Measurements from ENCODE around the gene SNRNP25.
"Not testable (repeated sequence)": the region's sequence is repeated elsewhere in the genome, so short reads cannot be mapped to it uniquely, and the experiment has no call there.

Gene SNRNP25

DNA sequence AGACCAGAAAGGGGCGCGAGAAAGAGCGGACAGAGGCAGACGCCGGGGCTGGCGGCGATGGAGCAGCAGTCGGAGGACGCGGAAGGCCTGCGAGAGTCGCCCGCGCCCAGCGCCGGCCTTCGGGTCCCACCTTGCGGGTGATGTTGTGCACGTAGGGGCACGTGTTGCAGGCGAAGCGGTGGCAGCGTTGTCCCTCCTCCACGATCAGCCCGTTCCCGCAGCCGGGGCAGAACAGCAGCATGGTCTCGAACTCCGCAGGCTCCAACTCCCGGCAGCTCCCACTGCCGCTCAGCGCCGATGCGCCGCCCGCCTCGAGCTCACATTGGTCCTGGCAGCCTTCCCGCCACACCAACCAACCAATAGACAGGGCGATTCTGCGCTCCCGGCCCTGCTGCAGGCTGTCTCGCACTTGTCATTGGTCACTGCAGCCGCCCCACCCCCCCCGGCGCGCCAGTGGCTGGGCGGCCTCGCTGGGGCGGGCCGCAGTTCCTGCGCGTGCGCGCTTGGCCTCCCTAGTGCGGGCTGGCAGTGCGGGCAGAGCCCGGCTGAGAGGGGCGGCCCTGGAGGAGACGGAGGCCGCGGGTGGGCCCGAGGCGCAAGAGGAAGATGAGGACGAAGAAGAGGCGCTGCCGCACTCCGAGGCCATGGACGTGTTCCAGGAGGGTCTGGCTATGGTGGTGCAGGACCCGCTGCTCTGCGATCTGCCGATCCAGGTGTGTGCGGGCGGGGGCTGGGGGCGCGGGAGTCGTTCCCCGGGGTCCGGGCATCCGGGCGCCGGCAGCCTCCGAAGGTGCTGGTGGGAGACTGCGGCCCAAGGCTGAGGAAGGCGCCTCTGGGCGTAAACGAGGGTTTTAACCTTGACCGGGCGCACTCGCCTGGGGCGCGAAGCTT, at the start of gene SNRNP25, which contains the start of gene POLR3K:
TSS of gene SNRNP25 (plus strand) at position 483 of the 891 bp plus-strand sequence. CDS start at position 672, 189 bp downstream.
TSS of gene POLR3K (minus strand) at position 263 of the 891 bp plus-strand sequence. CDS start at position 241, 22 bp downstream.
- peak; percentile 99 for DNase-seq

DNA sequence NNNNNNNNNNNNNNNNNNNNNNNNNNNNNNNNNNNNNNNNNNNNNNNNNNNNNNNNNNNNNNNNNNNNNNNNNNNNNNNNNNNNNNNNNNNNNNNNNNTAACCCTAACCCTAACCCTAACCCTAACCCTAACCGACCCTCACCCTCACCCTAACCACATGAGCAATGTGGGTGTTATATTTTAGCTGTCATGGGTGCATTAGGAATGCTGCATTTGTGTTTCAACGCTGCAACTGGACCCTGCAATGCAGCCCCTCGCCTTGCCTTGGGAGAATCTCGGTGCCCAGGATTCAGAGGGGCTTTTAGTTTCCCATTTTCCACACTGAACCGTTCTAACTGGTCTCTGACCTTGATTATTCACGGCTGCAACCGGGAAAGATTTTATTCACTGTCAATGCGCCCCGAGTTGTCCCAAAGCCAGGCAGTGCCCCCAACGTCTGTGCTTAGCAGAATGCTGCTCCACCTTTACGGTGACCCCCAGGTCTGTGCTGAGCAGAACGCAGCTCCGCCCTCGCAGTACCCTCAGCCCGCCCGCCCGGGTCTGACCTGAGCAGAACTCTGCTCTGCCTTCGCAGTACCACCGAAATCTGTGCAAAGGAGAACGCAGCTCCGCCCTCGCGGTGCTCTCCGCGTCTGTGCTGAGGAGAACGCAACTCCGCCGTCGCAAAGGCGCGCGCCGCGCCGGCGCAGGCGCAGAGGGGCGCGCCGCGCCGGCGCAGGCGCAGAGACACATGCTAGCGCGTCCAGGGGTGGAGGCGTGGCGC, 43.5 kb upstream of the SNRNP25 start:
- no peak for DNase-seq

- DNase-seq, result peak; percentile 93
Measured at GRCh38 chr16:10772-11171, 42.9 kb upstream of the SNRNP25 start.

GRCh38 chr16:17062-17765, 36.4 kb upstream of the SNRNP25 start:
- DNase-seq, result not testable (repeated sequence)

DNA sequence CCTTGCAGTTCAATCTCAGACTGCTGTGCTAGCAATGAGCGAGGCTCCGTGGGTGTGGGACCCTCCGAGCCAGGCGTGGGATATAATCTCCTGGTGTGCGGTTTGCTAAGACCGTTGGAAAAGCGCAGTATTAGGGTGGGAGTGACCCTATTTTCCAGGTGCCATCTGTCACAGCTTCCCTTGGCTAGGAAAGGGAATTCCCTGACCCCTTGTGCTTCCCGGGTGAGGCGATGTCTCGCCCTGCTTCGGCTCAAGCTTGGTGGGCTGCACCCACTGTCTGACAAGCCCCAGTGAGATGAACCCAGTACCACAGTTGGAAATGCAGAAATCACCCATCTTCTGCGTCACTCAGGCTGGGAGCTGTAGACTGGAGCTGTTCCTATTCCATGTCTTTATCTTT, 32.7 kb upstream of the SNRNP25 start:
- DNase-seq, result not testable (repeated sequence)

DNA sequence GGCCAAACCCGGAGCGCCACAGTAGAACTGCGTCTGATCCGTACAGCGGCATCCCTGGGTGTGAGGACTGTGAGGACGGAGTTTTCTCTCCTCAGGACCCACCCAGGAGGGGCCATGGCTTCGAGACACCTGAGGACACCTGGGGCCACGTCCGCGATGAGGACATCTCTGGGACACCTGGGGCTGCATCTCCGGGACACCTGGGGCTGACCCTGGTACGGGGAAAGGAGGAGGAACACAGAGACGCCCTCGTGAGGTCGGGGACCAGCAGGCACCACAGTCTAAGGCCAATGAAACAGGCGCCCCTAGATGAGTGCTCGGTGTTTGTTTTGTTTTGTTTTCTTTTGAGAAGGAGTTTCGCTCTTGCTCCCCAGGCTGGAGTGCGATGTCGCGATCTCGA, 29.5 kb upstream of the SNRNP25 start:
- DNase-seq, result not testable (repeated sequence)

- DNase-seq, result not testable (repeated sequence)
Measured at GRCh38 chr16:25926-26348, 27.7 kb upstream of the SNRNP25 start.

GRCh38 chr16:30627-31026, 23.0 kb upstream of the SNRNP25 start:
- not testable (repeated sequence) for DNase-seq

DNA sequence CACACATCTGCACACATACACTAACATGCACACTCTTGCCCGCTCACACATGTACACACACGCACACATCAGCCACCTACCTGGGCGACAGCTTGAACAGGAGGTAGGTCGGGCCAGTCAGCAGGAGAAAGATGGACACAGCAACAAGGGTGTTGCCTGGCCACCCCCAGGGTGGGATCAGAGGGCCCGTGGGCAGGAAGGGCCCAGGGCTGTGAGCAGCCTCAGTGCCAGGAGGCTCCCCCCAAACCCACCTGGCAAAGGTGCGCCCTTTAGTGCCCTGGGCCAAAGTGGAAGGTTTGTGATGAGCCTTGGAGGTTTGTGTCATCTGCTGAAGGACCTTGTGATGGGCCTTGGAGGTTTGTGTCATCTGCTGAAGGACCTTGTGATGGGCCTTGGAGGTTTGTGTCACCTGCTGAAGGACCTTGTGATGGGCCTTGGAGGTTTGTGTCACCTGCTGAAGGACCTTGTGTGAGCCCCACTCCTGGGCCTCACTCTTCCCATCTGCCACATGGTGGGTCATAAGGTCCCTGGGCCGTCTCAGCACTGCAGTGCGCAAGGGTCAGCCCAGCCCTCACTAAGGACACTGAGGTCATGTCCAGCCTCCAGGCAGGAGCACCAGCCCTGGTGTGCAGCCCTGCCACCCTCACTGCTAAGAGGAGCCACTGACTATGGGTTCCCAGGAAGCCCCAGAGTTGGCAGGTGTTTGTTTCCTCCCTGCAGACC, 20.3 kb upstream of the SNRNP25 start:
- not testable (repeated sequence) for DNase-seq

DNA sequence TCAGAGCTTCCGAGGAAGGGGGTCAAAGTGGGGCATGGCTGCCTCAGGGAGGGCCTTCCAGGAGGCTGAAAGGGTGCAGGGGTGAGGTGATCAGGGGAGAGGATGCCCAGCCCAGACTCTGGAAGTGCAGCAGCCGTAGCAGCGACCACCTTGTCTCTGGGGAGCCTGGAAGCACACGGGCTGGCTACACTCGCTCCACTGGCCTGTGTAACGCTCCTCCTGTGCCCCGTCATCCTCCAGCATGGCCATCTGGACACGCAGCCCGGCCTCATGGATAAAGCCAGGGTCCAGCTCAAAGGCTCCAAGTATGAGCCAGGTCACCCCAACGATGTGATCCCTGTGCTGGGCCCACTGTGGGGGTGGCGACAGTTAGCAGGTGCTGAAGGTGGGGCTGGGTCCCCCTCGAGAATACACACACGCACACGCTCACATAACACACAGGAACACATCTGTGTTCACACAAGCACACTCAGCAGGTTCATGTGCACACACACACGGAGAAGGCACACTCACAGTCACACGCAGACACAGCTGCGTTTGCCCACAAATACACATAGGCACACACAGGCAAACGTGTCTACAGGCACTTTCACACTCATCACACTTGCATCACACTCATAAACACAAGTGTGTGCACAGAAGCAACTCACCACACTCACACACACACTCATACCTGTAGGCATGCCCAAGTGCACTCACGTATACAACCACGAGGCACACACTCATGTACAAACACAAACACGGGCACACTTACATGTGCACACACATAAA, 19.6 kb upstream of the SNRNP25 start:
- DNase-seq, result no peak

DNA sequence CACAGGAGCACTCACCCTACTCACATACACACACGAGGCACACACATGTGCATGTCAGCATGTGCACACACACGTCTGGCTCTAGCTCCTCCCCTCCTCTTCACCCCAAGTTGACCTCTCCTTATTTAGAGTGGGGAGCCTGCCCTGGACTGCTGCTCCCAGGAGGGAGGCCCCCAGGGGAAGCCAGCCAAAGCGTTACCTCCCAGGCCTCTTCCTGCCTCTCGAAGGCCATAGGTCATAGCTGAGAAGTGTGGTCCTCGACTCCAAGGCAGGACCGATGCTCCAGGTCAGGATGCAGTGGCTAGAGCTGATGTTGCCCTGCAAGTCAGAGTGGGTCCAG, 19.0 kb upstream of the SNRNP25 start:
- DNase-seq, result no peak

DNA sequence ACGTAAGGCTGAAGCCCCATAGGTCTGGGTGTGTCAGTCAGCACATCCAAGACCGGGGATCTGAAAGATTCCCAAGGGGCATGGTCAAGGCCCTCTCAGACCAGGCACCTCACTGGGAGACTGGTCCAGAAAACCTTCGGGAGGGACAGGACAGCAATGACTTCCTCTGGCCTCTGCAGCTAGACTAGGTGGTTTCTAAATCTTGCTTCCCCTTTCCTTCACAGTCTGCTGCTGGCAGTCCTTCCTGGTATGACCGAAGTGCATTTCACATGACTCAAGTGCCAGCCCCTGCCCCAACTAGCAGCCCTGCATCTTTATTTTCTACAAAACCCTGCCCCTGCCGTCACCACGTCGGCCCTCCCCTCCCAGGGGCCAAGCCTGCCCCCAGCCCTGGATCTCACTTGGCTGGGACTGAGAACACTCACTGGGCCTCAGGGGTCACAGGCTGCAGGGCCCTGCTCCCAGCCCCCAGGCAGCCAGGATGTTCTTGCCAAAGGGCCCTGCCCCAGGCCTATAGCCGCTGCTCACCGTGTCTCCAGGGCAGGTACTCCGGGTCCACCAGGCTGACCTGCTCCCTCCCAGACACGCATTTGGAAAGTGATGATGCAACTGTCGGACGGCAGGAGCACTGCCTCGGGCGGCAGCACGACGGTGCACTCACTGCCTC, 18.5 kb upstream of the SNRNP25 start:
- no peak for DNase-seq

GRCh38 chr16:35678-36305, 17.8 kb upstream of the SNRNP25 start:
- no peak for DNase-seq

DNA sequence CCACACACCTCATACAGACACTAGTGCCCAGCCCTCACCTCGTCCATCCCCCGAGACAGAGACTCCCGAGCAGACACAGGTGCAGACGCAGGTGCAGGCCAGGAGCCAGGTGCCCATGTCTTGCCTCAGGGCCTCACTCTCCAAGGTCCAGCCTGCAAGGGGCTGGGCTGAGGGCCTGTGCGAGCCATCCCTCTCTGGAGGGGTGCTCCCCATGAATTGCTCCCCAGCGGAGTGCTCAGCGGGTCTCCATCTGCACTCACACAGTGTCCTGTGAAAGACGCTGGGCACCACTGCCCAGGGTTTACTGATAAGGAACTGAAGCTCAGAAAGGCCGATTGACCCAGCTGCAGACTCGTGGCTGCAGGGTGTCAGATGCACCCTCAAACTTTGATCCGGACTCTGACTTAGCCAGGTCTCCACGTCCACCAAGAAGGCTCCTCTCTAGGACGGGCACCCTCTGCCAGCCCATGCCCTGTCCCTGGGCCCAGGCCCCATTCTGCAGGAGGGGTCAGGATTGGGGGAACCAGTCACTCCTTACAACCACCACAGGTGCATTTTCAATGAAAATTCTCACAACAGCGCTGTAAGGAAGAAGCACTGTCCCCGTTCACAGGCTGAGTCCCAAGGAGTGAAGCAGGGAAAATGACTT, 17.2 kb upstream of the SNRNP25 start:
- DNase-seq, result no peak

DNA sequence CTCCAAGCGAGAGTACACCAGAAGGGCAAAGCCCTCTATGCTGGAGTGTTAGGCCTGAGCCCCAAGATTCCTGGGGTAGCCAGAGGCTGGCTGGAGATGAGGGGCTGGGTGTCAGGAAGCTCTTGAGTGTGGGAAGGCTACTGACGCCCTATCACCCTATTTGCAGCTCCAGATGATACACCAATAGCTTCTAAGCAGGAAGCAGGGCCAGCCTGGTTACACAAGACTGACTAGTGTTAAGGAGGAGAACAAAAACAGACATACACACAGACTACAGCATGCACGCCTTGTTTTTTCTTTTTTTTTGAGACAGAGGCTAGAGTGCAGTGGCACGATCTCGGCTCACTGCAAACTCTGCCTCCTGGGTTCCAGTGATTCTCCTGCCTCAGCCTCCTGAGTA, 16.1 kb upstream of the SNRNP25 start:
- no peak for DNase-seq

- not testable (repeated sequence) for DNase-seq
Measured at GRCh38 chr16:38206-38605, 15.4 kb upstream of the SNRNP25 start.

DNA sequence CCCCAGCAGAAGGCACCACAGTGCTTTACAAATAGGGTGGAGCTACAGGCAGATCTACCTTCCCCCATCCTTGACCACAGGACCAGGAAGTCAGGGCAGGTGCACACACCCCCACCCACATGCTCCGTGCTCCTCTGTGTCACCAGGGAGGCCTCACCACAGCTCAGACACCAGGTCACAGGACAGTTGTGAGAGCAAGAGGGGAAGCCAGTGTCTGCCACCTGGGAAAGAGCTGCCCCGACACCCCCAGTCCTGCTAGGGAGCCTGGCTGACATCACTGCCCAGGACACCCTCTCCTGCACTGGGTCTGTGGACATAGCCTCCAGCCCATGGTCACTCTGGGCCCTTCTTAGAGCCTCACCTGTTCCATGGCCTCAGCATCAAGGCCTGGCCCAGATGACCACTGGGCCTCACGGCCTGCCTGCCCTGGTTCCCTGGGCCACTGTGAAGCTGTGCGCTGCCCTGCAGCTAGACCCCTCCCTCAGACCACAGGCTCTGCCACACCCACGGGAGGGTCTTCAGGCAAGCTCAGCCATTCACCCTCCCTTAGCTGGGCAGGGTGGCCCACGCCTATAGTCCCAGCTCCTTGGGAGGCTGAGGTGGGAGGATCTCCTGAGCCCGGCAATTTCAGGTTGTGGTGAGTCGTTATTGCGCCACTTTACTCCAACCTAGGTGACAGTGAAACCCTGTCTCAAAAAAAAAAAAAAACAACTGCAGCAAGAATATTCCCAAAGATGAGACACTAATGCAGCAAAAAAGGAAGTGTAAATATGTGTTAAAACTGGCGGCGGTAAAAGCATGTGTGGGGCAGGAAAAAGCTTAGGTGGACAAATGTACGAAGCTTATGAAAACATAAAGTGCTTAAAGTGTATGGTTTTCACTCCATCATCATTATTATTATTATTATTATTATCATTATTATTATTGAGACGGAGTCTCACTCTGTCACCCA, 14.4 kb upstream of the SNRNP25 start:
- peak; percentile 55 for DNase-seq

DNA sequence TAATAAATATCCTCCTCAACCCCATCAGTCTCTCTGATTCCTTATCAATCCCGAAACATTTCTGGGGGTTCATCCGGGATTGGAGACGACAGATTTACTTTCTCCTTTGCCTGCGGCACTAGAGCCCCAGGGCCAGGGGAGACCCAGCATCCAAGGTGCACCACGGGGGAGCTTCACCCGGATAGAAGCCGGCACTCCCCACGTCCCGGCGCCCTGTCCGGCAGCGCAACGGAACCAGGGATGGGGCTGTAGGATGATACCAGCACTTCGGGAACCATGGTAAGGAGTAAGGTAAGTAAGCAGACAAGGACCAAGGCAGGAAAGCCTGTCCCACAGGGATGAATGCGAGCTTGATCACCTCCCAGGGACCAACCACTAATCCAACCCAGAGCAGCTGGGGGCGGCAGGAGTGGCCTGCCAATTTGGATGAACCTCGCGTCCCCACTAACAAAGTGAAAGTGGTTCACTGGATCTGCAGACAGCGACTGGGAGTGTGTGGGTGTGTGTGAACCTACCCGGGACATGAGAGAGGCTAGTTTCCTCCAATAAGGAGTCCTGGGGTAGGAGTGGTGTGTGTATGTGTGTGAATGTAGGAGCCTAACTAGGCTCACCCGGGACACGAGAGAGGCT, 12.1 kb upstream of the SNRNP25 start:
- no peak for DNase-seq

Measured in stimulated activated CD4-positive, alpha-beta T cell treated with anti-CD3 and anti-CD28 coated beads, Interleukin-15, amount 100 ng/mL, for 24 hours (primary cell).